Fibroblast of skin of scalp (primary cell): ENCODE results near the gene RAD9A. TPM values are rescaled to one million over a fixed set of nuclear protein-coding genes. Genes with fewer than 3 reads are reported as not detected.

Experiments used
- DNase-seq: peaks from one replicate; pipeline ENCODE4 v3.0.0-alpha.2; 2013
- polyA plus RNA-seq, 2 experiments: library from polyadenylated mRNA; unstranded; fragments of 120-200 nt; gene quantifications; one replicate each; pipeline ENCODE4 v1.2.1, GENCODE V29; 2013; ENCODE audit not compliant: insufficient read length in 2 of 2

RAD9A gene
- polyA plus RNA-seq (2013, experiment 1 of 2; ENCODE audit: insufficient read length): 6.7 TPM
- polyA plus RNA-seq (2013, experiment 2 of 2; ENCODE audit: insufficient read length): 6.6 TPM

DNA sequence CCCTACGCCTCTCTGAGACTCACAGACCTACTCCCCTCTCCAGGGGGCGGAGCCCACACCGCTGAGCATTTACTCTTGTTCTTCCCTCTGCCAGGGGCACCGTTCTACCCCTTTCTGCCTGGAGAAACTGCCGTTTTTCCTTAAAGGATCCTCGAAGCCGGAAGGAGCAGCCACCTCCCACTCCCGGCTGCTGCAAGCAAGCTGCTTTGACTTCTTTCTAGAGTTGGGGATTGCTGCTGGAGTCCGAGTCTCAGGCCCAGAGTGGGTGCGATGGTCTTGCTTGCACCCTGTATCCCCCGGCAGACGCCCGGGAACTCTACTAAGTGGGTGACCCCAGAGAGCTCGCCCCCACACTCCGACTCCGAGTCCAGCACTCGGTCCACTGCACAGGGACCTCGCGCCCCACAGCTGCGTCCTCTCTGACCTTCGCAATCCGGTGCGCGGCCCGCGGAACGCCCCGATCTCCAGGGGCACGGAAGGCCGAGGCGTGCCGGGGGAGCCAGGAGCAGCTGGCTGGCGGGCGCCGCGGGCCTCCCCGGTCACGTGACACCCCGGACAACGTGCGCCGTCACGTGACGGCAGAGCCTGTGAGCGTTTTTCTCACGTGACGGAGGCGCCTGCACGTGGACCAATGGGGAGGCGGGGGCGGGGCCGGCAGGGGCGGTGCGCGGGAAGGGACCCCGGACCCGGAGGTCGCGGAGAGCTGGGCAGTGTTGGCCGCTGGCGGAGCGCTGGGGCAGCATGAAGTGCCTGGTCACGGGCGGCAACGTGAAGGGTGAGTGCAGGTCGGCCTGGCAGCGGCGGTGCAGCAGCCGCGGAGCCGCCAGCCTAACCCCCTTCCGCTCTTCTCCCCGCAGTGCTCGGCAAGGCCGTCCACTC lies at the start of gene RAD9A:
Gene RAD9A, plus strand, starts transcription at position 683 of the 879 bp plus-strand sequence. Its CDS starts 59 bp downstream, at position 742.
- DNase-seq: peak; percentile 95

DNA sequence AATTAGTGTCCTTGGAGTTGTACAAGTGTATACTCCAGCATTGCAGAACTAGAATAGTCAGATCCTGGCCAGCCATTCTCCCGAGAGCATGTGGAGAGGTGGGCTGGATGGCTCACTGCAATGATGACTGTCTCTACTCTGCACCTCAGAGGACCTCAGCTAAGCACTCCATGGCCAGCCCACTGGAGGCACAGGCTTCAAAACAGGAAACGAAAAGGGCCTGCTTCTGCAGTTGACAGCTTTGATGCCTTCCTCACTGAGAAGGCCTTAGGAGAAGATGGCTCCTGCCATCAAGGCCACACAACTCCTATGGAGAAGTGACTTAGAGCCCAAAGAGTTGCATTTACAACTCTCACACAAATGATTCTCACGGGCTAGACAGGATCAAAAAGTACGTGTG lies 47.5 kb upstream of the RAD9A start:
- no peak for DNase-seq

DNA sequence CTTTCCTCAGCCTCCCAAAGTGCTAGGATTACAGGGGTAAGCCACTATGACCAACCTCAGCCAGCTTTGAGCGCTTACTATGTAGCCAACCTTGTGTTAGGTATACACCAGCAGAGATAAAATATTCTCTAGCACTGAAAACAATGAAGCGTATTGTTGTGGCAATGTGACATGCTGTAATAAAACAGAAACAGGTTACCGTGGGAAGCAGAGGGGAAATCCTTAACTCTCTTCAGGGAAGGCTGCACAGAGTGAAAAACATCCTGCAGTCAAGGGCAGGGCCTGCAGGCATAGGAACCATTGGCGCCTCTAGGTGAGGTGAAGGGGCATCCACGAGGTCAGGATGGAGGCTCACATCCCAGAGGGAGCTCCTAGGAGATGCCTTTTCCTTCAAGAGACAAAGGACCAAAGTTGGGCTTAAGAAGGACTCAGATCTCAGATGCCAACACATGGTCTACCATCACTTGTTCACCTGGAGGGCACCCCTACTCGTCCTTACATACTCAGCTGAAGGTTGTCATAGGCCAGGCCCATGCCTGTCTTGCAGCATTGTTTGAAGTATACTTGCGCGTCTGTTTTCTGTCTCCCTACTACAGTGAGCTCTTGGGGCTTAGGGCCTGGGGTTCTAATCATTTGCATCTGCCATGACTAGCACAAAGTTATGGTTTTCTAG lies 46.4 kb upstream of the RAD9A start:
- no peak for DNase-seq

DNA sequence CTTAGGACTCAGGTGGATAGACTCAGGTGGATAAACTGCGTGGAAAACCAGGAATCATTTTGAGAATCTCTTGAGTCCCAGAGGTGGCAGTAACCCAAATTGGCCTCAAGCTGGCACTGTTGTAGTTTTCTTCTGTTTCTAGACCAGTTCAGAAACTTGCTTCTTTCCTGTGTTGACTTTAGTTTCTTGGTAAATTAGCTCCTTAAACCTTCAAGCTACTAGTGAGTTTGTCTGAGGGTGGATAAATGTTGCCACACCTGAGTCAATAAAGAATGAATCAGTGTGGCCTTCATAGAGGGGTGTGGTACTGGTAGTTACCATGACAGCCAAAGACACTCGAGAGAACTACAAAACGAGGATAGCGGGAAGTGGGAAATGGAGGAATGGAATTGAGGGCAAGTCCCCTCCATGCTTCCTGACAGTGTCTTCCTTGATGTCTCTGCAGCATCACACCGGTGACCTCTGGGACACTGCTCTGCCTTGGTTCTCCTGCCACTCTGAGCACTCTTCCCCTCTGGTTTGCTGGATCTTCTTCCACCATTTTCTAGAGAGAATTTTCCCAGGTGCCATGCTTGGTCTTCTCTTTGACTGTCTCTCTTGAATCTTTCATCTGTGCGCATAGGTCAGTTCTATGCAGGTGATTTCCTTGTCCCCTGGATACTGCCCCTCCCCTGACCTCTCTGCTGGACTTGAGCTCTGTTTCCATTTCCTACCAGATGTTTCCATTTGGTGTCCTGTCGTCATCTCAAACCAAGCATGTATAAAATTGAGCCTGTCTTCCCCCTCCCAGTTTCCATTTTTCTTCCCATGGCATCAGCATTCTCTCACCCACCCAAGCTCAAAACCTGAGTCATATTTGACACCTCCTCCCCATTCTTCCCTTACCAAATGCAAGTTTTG lies 45.6 kb upstream of the RAD9A start:
- peak; percentile 55 for DNase-seq

DNA sequence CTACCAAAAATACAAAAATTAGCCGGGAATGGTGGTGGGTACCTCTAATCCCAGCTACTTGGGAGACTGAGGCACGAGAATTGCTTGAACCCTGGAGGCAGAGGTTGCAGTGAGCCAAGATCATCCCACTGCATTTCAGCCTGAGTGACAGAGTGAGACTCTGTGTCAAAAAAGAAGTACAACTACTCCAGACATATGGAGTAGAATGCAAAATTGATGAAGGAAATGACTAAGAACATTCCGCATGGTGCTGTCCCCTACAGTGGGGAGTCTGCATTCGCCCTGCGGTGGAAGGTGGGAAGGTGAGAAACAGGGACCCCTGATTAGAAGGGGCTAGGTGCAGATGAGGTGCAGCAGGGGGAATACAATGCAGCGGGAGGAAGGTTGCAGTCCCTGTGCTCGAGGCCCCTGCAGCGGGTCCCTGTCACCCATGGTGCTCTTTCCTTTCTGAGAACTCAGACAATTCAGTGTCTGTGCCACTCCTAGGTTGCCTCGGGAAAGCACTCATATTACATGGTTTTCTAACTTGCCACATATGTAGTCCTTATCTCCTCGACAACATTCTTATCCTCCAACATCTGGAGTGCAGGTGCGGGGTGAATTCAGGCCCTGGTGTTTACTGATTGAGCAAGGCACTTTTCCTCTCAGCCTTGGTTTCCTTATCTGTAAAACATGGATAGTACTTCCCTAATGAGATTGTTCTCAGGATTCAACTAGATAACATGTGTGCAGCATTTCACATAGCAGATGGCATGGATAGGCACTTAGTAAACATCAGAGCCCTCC lies 43.6 kb upstream of the RAD9A start:
- DNase-seq: no peak

DNA sequence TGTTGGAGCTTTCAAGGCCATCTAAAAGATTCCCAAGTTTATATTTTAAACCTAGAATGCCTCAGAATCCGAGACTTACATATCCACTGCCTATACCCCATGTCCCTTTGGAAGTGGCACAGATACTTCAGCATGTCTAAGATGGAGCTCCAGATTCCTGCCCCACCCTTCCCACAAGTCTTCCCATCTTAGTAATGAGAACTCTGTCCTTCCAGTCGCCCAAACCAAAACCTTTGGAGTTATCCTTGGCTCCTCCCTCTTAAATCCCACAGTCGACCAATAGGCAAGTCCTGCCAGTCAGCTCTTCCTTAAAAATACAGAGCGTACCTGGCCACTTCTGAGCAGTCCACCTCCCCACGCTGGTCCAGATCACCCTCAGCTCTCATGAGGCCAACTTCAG lies 42.8 kb upstream of the RAD9A start:
- no peak for DNase-seq

DNA sequence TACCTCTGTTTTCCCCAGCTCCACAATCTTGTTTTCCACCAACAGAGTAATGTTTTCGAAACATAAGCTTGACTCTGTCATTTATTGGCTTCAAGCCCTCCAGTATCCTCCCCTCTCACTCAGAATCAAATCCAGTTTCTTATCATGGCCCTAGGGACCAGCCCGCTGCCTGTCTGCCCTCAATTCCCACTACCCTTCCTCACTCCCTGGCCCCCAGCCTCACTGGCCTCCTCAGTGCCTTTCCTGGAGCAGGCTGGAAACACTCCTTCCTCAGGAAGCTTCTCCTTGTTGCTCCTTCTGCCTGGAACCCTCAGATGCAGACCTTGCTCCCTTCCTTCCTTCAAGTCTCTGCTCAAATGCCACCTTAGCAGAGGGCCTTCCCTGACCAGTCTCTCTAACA lies 42.3 kb upstream of the RAD9A start:
- DNase-seq: no peak

DNA sequence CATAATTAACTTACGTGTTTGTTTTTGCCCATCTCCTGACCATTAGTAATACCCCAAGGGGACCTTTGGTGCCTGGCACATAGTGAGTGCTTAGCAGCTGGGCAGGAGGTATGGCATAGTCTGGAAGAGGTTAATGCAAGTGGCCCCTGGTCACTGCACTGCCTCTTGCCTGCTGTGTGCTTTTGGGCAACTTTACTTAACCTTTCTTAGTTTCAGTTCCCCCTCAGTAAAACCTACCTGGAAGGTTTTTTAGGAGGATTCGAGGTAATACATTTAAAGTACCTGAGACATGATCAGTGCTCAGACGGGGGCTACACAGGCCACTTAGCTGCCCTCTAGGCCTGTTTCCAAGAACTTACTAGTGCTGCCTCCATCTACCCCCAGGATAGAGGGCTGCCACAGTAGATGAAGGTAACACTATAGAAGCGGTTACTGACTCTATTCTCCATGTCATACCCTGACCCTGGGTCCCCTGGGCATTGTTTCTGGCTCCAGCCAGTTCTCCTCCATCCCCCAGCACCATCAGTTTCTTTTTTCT lies 41.8 kb upstream of the RAD9A start:
- no peak for DNase-seq

DNA sequence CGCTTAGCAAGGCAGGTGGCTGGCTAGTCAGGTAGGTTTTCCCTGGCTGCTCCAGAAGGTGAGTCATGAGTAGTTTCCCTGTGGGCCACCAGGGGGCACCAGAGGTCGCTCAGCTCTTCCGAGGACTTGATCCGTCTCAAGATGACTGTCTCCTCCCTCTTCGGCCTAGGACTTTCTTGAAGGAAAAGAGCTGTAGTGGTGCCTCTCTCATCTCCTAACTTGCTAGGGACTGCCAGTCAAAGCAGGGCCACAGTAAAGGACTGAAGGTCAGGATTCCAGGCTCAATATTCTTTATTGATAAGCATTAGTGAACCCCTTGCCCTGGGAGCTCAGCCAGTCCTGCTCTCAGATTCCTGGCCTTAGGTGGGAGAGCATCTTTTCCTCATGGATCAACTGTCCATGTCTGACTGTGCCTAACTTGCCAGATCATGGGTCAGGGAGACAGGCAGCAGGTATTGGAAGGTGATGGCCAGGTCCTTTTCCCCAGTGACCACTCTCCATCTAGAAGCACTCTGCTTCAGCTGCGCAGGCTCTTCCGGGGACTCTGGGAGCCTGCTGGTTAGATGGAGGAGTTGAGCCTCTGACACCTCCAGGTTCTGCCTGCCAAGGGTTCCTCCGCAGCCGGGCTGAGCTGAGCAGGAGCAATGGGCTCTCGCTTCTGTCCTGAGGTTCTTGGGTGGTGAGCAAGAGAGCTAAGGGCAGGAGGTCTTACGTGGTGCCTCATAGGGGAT lies 40.3 kb upstream of the RAD9A start:
- peak; percentile 78 for DNase-seq

DNA sequence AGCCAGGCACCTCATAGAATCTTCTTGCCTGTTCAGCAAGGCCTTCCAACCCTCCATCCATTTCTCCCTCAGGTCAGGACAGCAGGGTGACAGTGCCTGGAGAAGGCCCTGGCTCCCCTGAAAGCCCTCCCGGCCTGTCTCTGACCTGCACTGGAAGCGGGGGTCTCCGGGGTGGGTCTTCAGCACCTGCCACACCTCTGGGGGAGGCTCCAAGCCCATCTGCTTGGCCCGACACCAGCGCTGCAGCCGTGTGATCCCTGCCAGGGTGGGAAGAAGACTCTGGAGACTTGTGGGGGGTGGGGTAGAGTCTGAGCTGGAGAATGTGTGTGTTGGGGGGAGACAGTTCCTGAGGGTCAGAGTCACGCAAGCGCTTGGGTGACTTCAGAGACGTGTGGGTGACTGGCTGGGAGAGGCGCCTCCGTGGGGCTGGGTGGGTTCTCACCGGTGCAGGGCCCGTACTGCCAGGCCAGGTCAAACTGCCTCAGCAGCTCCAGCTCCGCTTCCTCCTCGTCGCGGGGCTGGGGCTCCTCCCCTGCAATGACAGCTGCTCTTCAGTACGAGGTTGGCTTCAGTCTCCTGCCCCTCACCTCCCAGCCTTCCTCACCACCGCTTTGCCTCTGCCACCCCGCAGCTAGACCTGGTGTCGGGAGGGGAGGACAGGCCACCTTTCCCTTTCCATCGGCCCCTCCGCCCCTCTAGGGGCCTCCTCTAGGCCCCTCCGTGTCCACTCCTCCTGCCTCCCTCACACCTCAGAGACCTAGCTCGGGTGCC lies 39.1 kb upstream of the RAD9A start:
- no peak for DNase-seq

DNA sequence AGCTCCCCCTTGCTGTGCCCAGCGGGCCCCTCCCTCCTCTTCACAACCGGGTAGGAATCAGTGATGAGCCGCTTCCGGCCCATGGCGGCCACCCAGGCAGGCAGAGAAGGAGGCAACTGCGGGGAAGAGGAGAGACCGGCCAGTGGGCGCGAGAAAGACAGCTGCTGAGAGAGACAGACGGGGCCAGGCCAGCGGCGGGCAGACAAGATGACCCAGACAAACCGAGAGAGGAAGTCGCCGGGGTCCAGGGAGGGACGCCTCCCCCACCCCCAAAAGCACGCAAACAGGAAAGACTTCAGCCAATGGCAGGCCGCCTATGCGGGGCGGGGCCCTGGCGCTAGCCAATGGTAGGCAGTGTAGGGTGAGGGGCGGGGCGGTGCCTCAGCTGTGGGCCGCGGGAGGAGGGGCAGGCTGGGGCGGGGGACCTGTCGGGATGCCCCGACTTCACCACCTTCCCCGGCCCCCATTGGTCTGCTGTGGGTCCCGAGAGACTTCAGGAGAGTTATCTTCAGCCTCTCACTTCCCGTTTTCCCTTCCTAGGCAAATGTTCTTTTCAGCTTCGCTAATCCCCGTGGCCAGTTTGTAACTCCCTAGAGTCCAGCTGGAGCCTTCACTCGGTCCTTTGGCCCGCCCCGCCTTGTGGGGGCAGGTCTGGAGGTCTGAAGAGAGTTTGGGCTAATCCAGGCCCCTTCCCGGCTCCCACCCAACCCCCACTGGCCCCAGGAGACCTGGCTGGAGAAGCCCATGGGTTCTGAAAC lies 38.3 kb upstream of the RAD9A start, which contains the start of gene POLD4:
Gene POLD4, minus strand, starts transcription at position 230 of the 758 bp plus-strand sequence. Its CDS starts 147 bp downstream, at position 83.
- DNase-seq: peak; percentile 97

DNA sequence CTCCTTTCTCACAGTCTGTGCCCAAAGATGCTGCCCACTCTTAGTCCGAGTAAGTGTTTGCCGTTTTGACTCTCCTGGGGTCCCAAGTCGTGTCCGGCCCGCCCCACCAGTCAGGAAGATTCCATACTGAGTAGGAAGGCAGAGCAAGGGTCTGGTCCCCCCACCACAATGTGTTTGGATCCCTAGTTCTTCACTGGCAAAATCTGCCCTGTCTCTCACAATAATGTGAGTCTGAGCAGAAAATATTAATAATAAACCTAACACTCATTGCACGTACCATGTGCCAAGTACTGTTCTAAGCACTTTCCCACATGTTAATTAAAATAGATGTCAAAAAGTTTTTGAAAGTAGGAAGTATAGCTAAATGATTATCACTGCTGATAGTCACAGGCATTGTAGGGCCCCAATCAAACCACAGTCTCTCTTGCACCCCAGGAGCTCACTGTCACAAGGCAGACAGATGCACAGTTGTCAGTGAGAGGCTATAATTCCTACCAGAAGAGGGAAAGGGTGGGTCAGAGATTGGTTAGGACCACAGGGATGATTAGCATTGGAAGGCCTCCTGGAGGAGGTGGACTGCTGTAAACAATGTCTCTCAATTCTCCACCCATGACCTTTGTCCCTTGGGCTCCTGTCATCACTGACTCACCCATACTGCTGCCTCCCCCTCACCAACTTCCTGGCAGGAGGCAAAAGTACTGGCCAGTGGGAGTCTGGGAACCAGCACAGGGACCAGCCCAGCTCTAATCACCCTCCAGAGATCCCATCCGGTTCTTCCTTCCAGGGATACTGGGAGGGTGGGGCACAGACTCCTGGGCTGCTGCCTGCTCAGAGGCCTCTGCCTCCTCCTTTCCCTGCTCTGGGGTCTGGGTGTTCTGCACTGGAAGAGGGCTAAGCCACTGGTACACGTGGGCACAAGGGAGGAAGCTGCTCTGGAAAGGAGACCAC lies 37.4 kb upstream of the RAD9A start:
- peak; percentile 93 for DNase-seq

DNA sequence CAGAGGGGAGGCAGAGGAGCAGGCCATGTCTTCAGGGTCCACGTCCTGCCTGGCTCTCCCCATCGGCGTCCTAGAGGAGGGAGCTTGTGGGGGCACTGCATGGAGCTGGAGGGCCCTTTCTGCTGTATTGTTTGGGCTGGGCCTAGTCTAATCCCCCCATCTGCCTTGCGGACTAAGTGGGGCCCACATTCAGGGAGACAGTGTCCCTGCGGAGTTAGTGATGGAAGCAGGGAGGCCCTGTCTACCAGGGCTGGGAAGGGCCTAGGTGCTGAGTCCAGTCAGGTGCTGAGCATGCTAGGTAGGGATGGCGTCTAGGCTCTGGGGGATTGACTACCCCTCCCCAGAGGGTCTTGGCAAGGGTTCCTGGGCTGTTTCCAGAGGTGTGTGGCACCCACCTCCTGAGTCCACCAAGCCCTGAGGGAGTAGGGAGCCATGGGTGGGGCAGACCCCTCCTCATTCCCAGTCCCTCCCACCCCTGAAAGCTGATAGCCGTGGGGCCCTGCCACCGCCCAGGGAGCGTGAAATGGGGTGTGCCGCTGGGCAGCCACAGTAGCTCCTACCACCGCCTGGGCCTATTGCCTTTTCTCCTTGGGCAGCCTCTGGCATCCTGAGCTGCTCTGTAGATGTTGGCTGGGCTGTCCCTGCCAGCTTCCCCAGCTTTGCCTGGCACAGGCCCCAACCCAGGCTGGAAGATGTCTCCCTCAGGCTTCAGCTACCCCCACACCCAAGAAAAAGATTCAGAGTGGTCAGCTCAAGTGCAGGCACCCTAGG lies 36.6 kb upstream of the RAD9A start:
- no peak for DNase-seq

DNA sequence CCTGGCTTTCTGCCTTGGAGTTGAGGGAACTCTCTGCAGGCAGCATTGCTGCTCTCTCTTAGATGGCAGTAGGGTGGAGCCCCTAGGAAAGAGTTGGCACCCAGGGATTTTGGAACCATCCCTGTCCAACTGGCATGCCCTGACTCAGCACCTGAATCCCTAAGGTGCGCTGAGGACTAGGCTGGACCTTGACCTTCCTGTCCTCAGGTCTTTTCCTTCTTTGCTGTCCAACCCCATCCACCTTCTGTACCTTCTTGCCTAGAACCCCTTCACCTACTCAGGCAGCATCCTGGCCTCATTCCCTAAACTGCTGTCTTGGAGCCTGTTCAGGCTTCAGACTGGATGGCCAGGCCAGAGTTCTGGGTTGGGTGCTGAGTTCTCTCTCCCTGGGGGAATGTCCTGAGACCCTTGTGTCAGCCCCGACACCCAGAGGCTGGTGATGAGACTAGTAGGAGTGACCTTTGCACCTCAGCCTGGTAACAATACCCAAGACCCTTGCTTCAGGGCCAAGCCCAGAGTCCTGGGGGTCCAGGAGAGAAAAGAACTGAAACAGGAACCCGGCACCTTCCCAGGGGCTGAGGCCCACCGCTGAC lies 35.9 kb upstream of the RAD9A start:
- DNase-seq: no peak

DNA sequence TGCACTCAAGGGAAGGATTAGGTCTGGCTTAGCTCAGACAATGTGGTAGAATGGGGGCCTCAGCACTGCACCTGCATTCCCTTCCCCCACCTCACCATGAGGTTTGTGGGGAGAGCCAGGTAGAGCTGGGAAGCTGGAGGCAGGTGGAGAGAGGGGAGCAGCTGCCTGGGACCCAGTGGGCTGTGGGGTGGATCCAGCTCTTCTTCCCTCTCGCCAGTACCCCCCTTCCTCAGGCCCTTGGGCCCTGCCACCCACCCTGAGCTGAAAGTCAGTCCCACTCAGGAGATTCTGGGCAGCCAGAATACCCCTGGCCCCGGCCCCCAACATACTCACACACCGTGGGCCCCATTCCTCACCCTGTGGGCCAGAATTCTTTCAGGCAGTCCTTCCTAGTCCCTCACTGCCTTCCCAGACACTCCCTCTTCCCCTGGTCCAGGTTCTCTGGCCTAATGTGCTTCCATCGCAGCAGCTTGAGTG lies 35.4 kb upstream of the RAD9A start:
- DNase-seq: no peak

DNA sequence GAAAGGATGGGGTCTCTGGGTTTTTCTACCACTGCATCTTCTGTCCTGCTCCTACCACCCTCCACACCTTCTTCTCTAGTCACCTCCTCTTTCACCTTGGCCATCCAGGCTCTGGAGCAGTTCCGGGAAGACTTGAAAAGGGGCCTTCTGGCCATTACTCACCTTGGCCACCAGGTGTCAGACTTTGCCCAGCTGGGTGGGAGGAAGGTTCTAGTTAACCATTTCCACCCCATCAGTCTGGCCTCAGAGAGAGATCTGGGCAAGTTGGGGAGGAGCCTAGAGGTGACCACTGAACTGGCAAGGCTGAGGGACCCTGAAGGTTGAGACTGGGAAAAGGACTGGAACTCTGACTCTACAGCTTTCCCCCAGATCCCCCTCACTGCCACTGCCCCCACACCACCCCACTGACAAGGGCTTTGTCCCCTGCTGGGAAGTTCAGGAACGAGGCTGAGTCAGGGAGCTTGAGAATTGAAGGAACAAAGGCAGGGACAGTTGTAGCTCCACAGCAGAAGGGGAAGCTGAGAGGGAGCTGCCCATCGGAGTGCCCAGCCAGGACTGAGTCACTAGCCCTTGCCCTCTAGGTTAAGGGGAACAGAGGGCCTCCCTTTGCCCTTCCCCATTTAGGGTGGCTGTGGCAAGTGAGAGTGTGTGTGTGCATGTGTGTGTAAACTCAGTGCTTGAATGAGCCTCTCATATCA lies 34.8 kb upstream of the RAD9A start:
- DNase-seq: peak; percentile 81
